HepG2 (cell line): Measurements from ENCODE around the gene ARHGAP31. TPM values are rescaled to one million over a fixed set of nuclear protein-coding genes. Genes with fewer than 3 reads are reported as not detected.

ENCODE experiments used
- ATAC-seq: fragments of 200-7000 bp; cut with Tn5 transposase; 3 replicates; pipeline ENCODE4 v1.9.1; 2020; ENCODE audit warnings: mild to moderate bottlenecking, moderate library complexity
- BruUV-seq: library from RNA; stranded (reverse); fragments of 400-500 nt; replicated peaks from 2 replicates; lab custom pipeline; 2021; lab: Mats Ljungman, UMichigan
- CTCF ChIA-PET: fragments of 300-600 bp; formaldehyde crosslinking; extraction: SDS; loops from one replicate; lab custom pipeline; 2021; ENCODE audit warnings: low total read pairs, inconsistent platforms, low intra/inter-chr PET ratio; lab: Yijun Ruan, JAX
- POLR2A ChIA-PET: fragments of 350-600 bp; sonication (Branson Sonifier 250); formaldehyde crosslinking; loops from one replicate; lab custom pipeline; 2020; ENCODE audit warnings: antibody characterized with exemption, inconsistent platforms; lab: Yijun Ruan, JAX
- DNase-seq: peaks from one replicate; pipeline ENCODE4 v3.0.0-alpha.2; 2015; ENCODE audit warnings: low spot score
- FAIRE-seq: peaks from 3 replicates; lab custom pipeline; 2011; peaks lifted over from hg19 to GRCh38; lab: Jason Lieb, UNC
- H2AFZ ChIP-seq: one replicate; pipeline ENCODE4 v1.6.1; 2011; ENCODE audit warnings: low read length, inconsistent platforms
- H3K27ac ChIP-seq: fragments of 300-600 bp; 3 replicates; pipeline ENCODE4 v1.8.0; 2011; ENCODE audit warnings: mixed run types, mild to moderate bottlenecking, mixed read lengths, low read length, inconsistent platforms; ENCODE audit not compliant: insufficient read depth; ENCODE audit errors: extremely low read length
- H3K27me3 ChIP-seq, 2 experiments: fragments of 200-600 bp in 1 of 2; 2 replicates in 1 of 2; 3 replicates in 1 of 2; pipeline versions ENCODE4 v1.6.0 to v1.8.0; 2011; ENCODE audit warnings: low read length in 2 of 2, mild to moderate bottlenecking in 2 of 2, moderate library complexity in 2 of 2, inconsistent platforms in 1 of 2; ENCODE audit not compliant: insufficient read depth in 2 of 2, control insufficient read depth in 1 of 2
- H3K36me3 ChIP-seq, 2 experiments: fragments of 200-600 bp in 1 of 2; replicated peaks in 1 of 2; 2 replicates in 1 of 2; 3 replicates in 1 of 2; pipeline versions ENCODE4 v1.5.1 to v1.8.0; 2011; ENCODE audit warnings: low read length in 2 of 2, inconsistent platforms in 1 of 2; ENCODE audit not compliant: insufficient read depth in 2 of 2, control insufficient read depth in 1 of 2
- H3K4me1 ChIP-seq: 2 replicates; pipeline ENCODE4 v1.5.1; 2012; ENCODE audit warnings: low read length, inconsistent platforms; ENCODE audit not compliant: insufficient read depth
- H3K4me2 ChIP-seq: 2 replicates; pipeline ENCODE4 v1.6.0; 2011; ENCODE audit warnings: low read depth, low read length, inconsistent platforms
- H3K4me3 ChIP-seq, 3 experiments: fragments of 200-600 bp in 1 of 3; sonication (generic), shearing (Covaris generic) in 1 of 3; replicated peaks in 1 of 3; 2 replicates each; pipeline ENCODE4 v1.5.1; 2011 to 2016; ENCODE audit warnings: low read length in 3 of 3, inconsistent platforms in 2 of 3, low read depth in 2 of 3, mild to moderate bottlenecking in 2 of 3, control low read depth in 1 of 3, mixed read lengths in 1 of 3; ENCODE audit not compliant: insufficient read depth in 1 of 3
- H3K79me2 ChIP-seq: one replicate; pipeline ENCODE4 v1.6.1; 2011; ENCODE audit warnings: low read length, inconsistent platforms; ENCODE audit not compliant: insufficient read depth
- H3K9ac ChIP-seq: 2 replicates; pipeline ENCODE4 v1.6.0; 2011; ENCODE audit warnings: mild to moderate bottlenecking, low read depth, low read length, inconsistent platforms; ENCODE audit not compliant: insufficient read depth
- H3K9me3 ChIP-seq: 2 replicates; pipeline ENCODE4 v1.5.1; 2012; ENCODE audit warnings: mild to moderate bottlenecking, low read length
- H4K20me1 ChIP-seq: 2 replicates; pipeline ENCODE4 v1.6.0; 2011; ENCODE audit warnings: inconsistent platforms, mild to moderate bottlenecking, low read length, moderate library complexity; ENCODE audit not compliant: insufficient read depth
- ELK4 ChIP-seq: sonication (generic); formaldehyde crosslinking; IDR thresholded peaks from 2 replicates; pipeline ENCODE4 v1.9.0; 2021; ENCODE audit warnings: missing genetic modification reagents, borderline replicate concordance
- FOSL2 ChIP-seq: sonication (generic); formaldehyde crosslinking; IDR thresholded peaks from 2 replicates; pipeline ENCODE4 v1.4.0; 2020; ENCODE audit warnings: missing genetic modification reagents
- FOXK1 ChIP-seq: sonication (generic); formaldehyde crosslinking; IDR thresholded peaks from 2 replicates; pipeline ENCODE4 v1.4.0; 2020; ENCODE audit warnings: low read depth, missing genetic modification reagents, borderline replicate concordance
- KAT2B ChIP-seq: fragments of 150-350 bp; IDR thresholded peaks from 2 replicates; pipeline ENCODE4 v1.6.1; 2014; ENCODE audit warnings: low read depth, low read length, borderline replicate concordance
- MAFF ChIP-seq: IDR thresholded peaks from 2 replicates; pipeline ENCODE4 v1.6.1; 2011; ENCODE audit warnings: low read depth, low read length, improper control_type of control experiment
- MAFK ChIP-seq, 2 experiments: IDR thresholded peaks in 1 of 2; conservative IDR thresholded peaks in 1 of 2; 2 replicates each; pipeline ENCODE4 v1.6.1; 2011; ENCODE audit warnings: improper control_type of control experiment in 2 of 2, low read length in 2 of 2
- MTF2 ChIP-seq: sonication (generic); formaldehyde crosslinking; IDR thresholded peaks from 2 replicates; pipeline ENCODE4 v1.5.0; 2020; ENCODE audit warnings: missing genetic modification reagents, borderline replicate concordance
- ZBTB46 ChIP-seq: sonication (generic); formaldehyde crosslinking; IDR thresholded peaks from 2 replicates; pipeline ENCODE4 v1.4.0; 2020; ENCODE audit warnings: mild to moderate bottlenecking, missing genetic modification reagents, borderline replicate concordance
- WGBS: methylation state at CpG from one replicate; pipeline ENCODE4 v1.1.6; 2017; ENCODE audit warnings: low lambda C conversion rate; 5-methylcytosine and 5-hydroxymethylcytosine counted together
- in situ Hi-C: cut with HindIII; loops from 2 replicates; pipeline ENCODE4 v1.10.0; 2017; ENCODE audit warnings: low pct_unique_long_range_greater_than_20kb; ENCODE audit not compliant: extremely low pct_ligation_motif_present
- intact Hi-C: fragments of 100-400 bp; cut with micrococcal nuclease; formaldehyde crosslinking; loops from one replicate; pipeline ENCODE4 v1.10.0; 2022; ENCODE audit not compliant: unreplicated experiment
- polyA plus RNA-seq, 8 experiments: library from polyadenylated mRNA; depleted of rRNA in 3 of 8; stranded (reverse) in 7 of 8; unstranded in 1 of 8; fragments of >200 nt; fragmentation: Illumina TruSeq in 4 of 8; extraction: Trizol in 4 of 8; gene quantifications; 2 replicates each; pipeline versions ENCODE4 v1.2.1 to v1.2.3, GENCODE V29; 2011 to 2016; ENCODE audit warnings: low read depth in 4 of 8, missing spikeins in 1 of 8, mixed read lengths in 1 of 8; ENCODE audit not compliant: insufficient read depth in 1 of 8
- total RNA-seq, 5 experiments: library from RNA; depleted of rRNA; stranded (reverse); fragments of >200 nt; fragmentation: Illumina TruSeq; extraction: Trizol; gene quantifications; 2 replicates each; pipeline ENCODE4 v1.2.3, GENCODE V29; 2016; ENCODE audit warnings: low read depth in 1 of 5

The ARHGAP31 gene
- total and polyA plus RNA-seq, 2 of the 13 experiments (the other 11 are each of a cell fraction or from before 2014, with no cell fraction given) = not detected

- TF ChIP-seq ZBTB46 (CRISPR knock-in tag) (no peak), FOSL2 (CRISPR knock-in tag) (no peak), MTF2 (CRISPR knock-in tag) (no peak), FOXK1 (CRISPR knock-in tag) (no peak), ELK4 (no peak)
- TF ChIP-seq, all 625 proteins: peak for 0
Observed at GRCh38 chr3:119433613-119434325, 139.6 kb downstream of the ARHGAP31 start (continued).

GRCh38 chr3:119434703-119435102, 140.5 kb downstream of the ARHGAP31 start:
- no peak overlapping the region for H3K4me3 ChIP-seq
- H3K27me3 ChIP-seq = no peaks in the 10 kb centered on the region
- TF ChIP-seq MAFF (peak; percentile 51; the same call in 1 of the 2 replicates), KAT2B (no peak), MAFK (conservative IDR thresholded peaks at IDR 0.05 in 1 of 2, IDR thresholded peaks at IDR 0.05 in 1 of 2; ENCODE audit: low read length in 2 of 2) (peak; percentile 45 to 53)
- no peak overlapping the region for H3K27ac ChIP-seq
- H3K9me3 ChIP-seq = no peaks in the 10 kb centered on the region
- H4K20me1 ChIP-seq = no peaks in the 10 kb centered on the region
- H3K4me2 ChIP-seq = no peak overlapping the region
- H3K9ac ChIP-seq = no peak overlapping the region
- WGBS = 100% methylated on average over 4 of the region's 4 CpGs
- no TSS peak for BruUV-seq
- ATAC-seq (no peak), DNase-seq (no peak), FAIRE-seq (no peak)
- in situ Hi-C loops = no loop called here
- no peaks in the 10 kb centered on the region for H3K79me2 ChIP-seq
- POLR2A ChIA-PET = interaction anchor here (0.7 kb wide), 1 partner anchor 29 kb away, joined by 3 read pairs; the partner anchor contains the start of gene TMEM39A
- no peak overlapping the region for H2AFZ ChIP-seq
- no peaks in the 10 kb centered on the region for H3K4me1 ChIP-seq
- intact Hi-C loops = no loop called here
- CTCF ChIA-PET = no interaction called here
- H3K36me3 ChIP-seq = peaks cover 22 to 72% of the 10 kb centered on the region in 2 experiments
